Fibroblast of skin of left quadriceps (primary cell): ENCODE measurements around the gene FRAS1.
"Not testable (repeated sequence)": the region's sequence is repeated elsewhere in the genome, so short reads cannot be mapped to it uniquely, and the experiment has no call there.

Source experiments
- DNase-seq, 2 experiments: peaks; one replicate each; pipeline ENCODE4 v3.0.0-alpha.2; 2013; ENCODE audit warnings: low read depth in 2 of 2

FRAS1 gene

DNA sequence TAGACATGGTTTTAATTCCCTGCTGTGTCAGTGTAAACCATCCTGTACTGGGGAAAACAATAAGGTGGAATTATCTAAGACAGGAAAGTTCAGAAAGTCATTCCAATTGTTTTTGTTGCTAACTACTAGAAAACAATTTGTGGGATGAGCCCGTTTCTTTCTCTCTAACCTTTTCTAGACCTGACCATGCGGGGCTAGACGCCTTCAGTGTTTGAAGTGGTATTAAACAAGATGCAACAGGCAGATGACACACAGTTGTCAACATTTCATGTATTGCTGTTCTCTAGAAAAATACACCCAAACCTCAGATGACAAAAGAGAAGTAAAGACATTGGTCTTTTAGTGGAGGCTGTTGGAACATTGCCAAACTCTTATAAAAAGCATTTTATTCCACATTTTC is 105.7 kb downstream of the FRAS1 start:
- DNase-seq, result no peak

DNA sequence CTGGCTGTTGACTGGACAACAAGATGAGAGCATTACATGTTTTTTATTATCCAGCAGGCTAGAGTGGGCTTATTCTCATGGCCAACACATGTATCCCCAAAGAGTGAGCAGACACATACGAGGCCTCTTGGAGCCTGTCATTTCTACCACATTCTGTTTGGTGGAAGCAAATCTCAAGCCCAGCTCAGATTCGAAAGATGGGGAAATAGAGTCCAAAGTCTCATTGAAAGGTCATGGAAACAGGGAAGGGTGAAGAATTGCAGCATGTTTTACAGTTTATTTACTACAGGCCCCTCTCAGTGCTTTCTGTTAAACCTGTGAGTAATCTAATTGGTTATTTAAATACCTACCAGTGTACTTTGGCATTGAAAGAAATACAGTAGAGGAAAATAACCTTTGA is 108.6 kb downstream of the FRAS1 start:
- DNase-seq, result no peak

DNA sequence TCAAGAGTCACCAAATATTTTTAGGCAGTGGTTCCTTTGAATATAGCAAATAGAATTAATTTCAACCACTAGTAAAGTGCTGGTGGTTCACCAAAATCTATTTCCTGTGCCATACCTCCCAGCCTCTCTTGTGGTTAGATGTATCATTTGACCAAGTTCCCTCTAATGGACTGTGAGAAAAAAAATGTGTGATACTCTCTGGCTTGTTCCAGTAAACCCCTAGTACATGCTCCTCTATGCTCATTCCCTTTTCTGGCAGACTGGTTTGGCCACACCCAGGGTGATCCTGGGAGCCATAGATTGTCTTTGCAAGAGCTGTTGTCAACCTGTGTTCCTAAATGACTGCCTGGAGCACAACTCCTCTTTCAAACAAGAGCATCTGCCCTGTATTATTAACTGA is 109.5 kb downstream of the FRAS1 start:
- DNase-seq, result no peak

DNA sequence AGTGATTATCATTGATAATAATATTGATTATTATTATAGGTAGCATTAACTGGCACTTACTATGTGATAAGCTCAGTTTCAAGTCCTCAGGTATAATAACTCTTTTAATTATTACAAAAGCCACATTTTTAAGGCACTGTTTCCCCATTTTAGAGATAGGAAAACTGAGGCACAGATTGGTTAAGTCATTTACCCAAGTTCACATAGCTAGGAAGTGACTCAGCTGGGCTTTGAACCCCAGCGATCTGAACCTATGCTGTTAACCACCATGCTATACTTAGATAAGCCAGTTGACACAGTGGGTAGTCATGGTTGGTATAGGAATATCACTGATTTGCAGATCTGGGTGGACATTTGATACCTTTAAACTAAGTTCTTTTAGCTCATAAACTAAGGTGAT is 110.4 kb downstream of the FRAS1 start:
- no peak for DNase-seq

DNA sequence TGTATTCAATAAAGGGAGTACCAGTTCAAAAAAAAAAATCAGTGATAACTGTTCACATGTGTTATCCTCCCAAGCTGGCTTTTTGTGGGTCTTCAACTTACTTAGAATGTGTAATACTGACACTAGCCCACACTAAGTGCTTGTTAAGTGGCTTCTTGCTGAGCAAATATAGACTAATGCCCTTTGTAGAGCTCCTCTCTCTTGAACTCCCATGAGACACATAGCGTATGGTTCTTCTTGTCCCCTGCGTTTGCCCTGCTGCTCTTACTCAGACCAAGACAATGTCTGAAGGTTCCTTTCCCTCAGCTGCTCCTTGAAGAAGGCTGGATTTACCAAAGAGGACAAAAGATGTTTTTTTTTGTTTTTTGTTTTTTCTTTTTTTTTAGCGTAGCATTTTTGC is 110.9 kb downstream of the FRAS1 start:
- DNase-seq, result no peak

DNA sequence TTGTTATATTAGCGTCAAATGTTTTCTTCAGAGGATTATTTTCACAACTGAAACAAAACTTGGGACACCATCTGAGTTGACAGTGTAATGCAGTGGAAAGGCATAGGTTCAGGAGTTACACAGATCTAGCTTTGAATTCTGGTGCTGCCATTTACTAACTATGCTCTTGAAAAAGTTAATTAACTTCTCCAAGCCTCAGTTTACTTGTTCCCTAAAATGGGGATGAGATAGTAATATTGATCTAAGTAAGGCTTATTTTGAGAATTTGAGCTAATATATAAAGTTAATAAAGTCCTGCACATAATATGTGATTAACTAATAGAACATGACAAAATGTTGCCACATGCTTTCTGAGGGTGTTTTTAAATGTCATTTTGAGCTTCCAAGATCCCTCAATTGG is 112.6 kb downstream of the FRAS1 start:
- DNase-seq, result no peak

DNA sequence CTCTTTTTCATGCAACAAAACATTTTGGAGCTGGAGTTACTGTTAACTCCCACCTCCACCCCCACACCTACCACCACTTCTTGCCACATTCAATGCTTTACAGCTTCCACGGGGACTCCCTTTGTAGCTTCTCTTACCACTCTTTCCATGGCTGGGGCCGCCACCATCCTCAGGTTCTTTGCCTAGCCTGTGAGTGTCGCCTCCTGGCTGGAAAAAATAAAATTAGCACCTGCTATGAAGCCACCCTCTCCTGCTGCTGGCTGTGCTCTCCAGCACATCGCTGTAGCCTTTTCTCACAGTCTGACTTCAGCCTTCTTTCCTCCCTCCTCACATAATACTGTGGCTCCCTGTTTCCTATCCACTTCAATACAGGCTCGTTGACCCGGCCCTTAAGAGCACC is 114.4 kb downstream of the FRAS1 start:
- no peak for DNase-seq

DNA sequence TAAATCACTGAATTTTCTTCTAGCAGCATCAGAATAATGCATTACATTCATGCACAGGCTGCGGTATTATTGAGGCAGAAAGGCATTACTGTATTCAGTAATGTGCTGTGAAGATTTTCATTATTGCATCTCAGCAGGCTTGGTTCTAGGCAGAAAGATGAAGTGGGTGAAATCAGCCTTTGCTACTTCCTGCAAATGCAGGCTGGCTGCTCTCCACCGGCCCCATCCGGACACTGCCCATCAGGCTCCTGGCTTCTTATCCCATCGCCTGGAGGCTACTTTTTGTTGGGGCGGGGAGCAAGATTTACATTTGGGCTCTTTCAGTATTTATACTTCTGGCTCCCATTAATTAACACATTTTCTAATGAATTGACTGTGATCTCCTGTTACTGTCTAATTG is 117.8 kb downstream of the FRAS1 start:
- DNase-seq, result no peak

DNA sequence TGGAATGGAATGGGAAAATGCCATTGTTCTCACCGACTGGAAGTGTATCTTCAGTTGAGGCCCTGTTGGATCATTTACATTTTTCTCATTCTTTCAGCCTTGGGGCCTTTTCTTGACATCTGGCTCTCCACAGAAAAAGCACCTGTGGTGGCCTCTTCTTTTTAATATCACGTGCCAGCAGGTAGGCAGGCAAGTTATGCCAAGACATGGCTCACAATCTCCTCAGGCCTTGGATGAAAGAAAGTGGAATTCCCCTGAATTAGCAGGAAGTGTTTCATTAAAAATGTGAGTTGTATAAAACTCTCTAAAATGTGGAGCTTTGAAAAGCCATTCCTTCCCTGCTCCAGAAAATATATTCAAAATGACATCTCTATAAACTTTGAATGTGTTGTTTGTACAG is 122.1 kb downstream of the FRAS1 start:
- no peak for DNase-seq

DNA sequence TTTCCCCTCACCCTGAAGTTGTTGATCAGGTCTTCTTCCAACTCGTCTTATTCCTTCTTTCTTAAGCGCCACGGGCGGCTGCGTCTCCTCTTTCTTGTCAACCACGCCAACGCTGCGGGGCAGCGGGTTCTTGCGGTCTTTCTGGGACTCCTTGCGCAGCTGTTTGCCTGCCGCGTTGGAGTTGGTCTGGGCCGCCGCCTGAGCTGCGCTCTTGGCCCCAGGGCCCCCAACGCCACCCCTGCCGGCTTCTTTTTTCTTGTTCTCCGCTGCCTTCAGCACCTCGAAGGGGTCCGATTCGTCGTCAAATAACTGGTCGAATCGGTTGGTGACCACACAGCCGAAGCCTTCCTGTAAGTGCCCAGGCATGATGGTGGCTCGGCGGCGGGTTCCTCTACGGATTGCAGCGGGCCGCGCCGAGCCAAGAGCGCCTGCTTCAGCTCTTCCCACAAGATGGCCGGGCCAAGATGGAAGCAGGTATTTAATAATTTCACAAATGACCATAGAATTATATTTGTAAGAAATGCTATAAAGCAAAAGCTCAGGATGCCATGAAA is 124.6 kb downstream of the FRAS1 start:
- not testable (repeated sequence) for DNase-seq

DNA sequence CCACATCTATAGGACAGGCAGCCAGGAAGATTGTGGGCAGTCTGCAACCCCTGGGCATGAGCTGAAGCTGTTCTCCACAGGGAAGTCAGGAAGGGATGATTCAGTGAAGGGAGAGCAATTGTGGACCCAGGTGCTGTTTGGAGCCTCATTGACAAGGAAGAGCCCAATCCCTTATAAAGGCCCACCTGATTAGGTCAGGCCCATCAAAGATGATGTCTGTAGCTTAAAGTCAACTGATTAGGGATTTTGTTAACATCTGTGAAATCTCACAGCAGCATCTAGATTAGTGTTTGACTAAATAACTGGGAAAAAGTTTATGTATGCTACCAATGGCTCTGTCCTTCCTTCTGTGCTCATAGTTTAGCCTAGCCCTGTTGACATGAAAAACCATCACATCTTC is 127.5 kb downstream of the FRAS1 start:
- DNase-seq, result no peak

DNA sequence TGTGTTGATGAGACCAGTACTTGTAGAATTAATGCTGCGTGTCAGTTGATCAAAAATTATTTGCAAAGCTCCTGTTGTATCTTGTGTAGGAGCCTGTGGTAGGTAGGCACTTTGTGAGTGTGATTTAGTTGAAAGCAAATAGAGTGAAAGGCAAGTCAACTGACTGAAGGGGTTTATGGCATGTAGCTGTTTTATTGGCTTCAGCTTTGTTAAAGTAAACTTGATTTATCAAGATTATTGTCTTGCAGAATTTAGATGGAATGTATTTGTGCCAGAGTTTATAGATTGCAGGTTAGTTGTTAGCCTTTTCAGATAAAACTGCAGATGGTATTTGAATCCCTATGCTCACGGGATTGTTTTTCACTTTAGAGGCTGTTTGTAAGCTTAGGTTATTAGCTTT is 128.0 kb downstream of the FRAS1 start:
- no peak for DNase-seq

DNA sequence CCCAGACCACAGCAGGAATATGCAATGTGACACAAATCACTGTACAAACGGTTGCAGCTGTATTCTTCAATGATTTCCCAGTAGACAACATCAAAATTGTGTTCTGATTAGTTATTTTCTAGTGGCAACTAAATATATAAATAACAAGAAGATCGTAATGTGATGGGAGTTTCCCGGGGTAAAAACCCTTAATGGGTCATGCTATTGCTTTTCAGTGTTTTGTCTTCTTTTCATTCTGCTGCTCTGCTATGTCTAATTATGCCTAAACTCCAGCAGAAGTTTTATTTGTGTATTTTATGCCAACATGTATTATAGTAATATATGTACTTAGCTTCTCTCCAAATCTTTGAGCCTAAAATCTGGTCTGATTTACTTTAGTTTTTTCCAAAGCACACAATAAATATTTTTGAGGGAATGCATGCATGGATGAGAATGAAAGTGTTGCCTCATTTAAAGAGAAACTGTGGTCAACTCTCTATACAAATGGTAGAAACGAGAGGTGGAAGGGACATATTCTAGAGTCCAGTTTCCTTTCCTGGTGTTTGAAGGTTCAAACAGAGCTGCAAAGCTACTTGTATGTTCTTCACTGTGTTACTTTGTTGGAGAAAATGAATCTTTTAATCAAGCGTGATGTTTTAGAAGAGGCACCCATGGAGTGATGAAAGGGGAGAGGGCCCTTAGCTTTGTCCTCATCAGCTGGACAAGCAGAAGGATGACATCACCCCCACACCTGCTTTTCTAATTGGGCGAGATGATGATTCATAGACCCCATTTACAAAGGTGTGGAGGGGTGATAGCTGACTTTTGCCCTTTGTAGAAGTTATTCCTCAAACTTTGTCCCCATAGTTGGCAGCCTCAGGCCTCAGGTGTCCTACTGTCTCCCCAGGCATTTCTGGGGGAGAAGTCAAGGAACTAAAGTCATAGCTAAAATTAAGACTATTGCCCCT is 129.7 kb downstream of the FRAS1 start:
- no peak for DNase-seq

DNA sequence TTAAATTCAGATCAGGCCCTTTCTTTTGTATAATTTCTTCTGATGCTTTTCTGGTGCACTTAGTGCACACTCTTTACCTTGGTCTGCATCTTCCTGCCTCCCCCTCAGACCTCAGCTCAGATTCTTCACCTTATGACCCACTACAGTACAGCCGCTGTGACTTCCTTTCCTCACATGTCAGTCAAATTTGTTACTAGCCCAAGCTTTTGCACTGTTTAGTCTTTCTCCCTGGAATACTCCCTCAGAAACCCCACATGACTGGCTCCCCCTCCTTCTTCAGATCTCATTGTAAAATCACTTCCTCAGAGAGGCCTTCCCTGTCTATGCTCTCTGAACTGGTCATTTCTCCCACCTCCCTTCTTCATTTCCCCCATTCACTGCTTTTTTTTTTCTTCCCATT is 132.9 kb downstream of the FRAS1 start:
- no peak for DNase-seq

DNA sequence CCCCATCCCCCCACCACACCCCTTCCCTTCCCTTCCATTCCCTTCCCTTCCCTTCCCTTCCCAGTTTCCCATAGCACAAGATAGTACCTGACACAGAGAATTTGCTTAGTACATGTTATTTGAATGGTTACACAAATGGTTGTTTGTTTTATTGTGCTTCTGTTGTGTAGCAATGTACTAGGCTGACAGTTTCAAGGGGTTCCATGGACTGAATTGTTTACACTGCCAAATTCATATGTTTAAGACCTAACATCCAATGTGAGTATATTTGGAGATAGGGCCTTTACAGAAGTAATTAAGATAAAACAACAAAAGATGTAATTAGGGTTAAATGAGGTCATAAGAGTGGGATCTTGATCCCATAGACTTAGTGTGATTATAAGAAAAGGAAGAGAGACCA is 133.5 kb downstream of the FRAS1 start:
- DNase-seq, result no peak

DNA sequence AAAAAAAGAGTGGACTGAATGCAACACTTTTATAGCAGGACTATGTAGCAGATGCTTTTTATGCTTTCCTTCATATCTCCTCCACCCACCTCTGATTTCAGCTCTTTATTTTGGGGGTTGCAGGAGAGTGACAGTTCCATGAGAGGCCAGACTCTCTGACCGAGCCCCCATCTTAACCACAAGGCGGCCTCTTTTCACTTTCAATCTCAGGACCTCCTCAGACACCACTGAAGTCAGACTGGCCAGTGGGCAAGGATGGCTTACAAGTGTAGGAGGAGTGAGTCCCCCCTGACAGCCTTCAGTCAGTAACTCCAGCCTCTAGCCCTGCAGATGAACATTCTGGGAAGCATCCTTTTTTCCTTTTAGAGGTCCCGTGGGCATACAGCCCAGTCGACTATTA is 140.8 kb downstream of the FRAS1 start:
- no peak for DNase-seq

DNA sequence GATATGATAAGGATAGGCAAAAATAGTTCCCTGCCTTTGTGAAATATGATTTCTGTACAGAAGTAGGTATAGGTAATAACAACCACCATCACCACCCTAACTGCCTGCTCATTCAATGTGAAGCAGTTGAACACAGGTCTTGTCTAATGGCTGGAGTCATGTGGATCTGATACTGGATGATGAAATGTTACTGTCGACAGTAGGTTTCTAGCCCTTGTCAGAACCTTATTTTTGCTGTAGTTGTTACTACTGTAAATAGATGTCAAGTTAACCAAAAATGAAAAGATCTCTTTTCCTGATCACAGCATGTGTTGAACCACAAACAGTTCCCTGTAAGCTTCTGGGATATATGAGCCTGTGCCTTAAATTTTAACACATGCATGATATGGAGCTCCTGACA is 142.9 kb downstream of the FRAS1 start:
- no peak for DNase-seq

DNA sequence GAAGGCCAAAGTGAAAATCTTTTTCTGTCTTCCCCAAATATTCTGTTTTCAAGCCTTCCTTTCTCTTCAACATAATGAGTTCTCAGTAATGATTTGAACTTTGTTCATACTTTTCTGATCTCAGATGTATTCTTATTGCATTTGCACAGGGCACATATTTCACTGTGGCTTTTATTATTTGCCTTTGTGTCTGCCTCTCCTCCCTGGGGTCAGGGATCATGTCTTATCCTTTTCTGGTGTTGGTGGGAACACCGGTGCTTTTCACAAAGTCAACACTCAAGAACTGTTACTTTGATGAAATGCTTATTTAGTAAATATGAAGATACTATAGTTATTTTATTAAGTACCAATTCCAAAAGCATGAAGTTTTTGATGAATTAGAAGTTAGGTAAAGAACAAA is 143.8 kb downstream of the FRAS1 start:
- DNase-seq, result no peak

DNA sequence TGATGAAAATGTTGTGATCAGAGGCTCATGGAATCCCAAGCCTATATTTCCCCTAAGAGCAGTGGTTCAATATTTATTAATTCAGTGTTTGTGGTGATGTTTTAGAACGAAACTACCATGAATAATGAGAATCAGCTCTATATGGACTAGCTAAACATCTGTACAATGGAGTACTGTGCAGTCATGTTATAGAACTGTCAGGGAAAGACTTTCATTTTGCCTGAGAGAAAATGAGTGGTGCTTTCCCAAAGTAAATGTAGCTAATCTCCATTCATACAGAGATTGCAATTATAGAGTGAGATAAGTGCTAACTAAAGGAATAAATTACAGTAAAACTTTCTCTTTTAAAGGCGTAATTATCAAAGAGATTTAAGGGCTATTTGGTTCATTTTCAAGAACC is 147.1 kb downstream of the FRAS1 start:
- DNase-seq, result no peak

DNA sequence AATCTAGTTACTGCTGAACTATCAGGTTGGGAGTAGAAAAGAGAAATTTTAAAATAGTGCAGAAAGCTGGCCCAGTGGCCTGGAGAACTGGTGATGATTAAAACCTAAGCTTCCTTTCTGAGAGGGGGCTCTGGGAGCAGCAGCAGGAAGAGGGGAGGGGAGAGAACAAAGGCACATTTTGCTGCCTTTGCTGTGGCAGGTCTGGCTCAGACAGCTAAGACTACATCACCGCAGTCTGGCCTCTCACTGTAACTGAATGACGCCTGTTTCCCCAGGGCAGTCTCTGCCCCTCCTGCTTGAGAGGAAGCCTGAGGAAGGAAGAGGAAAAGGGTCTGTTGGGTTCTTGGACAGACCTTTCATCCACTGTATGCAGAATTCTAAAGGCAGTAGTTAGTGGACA is 148.5 kb downstream of the FRAS1 start:
- no peak for DNase-seq

DNA sequence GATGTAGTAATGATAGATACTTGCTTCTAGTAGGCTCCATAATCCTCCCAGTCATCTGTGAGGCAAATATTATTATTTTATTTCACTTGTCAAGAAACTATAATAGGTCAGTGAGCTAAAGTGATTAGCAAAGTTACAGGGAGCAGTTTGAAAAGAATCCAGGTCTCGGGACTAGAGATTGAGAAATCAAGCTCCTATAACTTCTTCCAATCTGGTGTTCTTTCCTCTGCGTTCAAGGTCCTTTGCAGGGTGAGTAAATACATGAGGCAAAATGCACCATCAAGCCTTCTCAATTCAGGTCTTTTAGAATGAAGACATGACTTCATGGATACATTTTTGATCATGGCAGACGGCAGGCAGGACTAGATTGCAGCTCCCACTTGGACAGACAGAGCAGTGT is 150.4 kb downstream of the FRAS1 start:
- no peak for DNase-seq

DNA sequence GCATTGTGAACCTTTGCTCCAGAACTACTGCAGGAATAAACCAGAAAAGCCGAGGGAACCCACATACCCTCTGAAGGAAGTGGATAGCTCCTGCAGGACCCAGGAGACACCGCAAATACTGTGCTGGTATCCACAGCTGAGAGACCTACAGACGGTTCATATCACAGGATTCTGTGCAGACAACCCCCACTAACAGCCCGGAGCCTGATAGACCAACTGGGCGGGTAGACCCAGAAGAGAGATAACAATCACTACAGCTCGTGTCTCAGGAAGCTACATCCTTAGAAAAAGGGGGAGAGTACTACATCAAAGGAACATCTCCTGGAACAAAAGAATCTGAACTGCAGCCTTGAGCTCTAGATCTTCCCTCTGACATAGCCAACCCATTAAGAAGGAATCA is 150.8 kb downstream of the FRAS1 start:
- DNase-seq, result no peak

DNA sequence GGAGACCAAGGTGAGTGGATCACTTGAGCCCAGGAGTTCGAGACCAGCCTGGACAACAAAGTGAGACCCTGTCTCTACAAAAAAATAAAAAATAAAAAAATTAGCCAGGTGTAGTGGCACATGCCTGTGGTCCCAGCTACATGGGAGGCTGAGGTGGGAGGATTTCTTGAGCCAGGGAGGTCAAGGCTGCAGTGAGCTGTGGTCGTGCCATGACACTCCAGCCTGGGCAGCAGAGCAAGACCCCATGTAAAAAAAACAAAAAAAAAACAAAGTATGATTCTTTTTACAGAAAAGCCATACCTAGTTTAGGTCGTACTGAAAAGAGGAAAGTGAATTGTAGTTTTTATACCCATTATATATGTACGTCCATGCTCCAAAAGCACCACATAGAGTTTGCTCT is 151.8 kb downstream of the FRAS1 start:
- not testable (repeated sequence) for DNase-seq
